Uterus (tissue), 4 donors: ENCODE results near the gene PAPPA2. TPM values are rescaled to one million over a fixed set of nuclear protein-coding genes. Genes with fewer than 3 reads are reported as not detected.

Experiments
- DNase-seq, 2 donors: peaks; one replicate each; pipeline ENCODE4 v3.0.0-alpha.2; 2019 to 2020
- H3K27ac ChIP-seq, 2 donors: fragments of 200-600 bp; sonication (generic); 1 replicate in 1 of 2; 2 replicates in 1 of 2; pipeline ENCODE4 v1.5.1; 2016 to 2018
- H3K27me3 ChIP-seq, 2 donors: fragments of 200-600 bp; sonication (generic); one replicate each; pipeline ENCODE4 v1.5.1; 2018 to 2019; ENCODE audit warnings: control low read depth in 1 of 2
- H3K36me3 ChIP-seq, 2 donors: fragments of 200-600 bp; sonication (generic); one replicate each; pipeline ENCODE4 v1.5.1; 2019; ENCODE audit warnings: control low read depth in 1 of 2
- H3K4me1 ChIP-seq, 2 donors: fragments of 200-600 bp; sonication (generic); one replicate each; pipeline ENCODE4 v1.5.1; 2018 to 2019; ENCODE audit warnings: control low read depth in 1 of 2
- H3K4me3 ChIP-seq, 2 donors: fragments of 200-600 bp; sonication (generic); 1 replicate in 1 of 2; 2 replicates in 1 of 2; pipeline ENCODE4 v1.5.1; 2018 to 2019; ENCODE audit warnings: mild to moderate bottlenecking in 1 of 2
- H3K9me3 ChIP-seq, 2 donors: fragments of 200-600 bp; sonication (generic); one replicate each; pipeline ENCODE4 v1.5.1; 2019; ENCODE audit warnings: control low read depth in 1 of 2
- CTCF ChIP-seq, 4 experiments: fragments of 200-600 bp in 2 of 4; fragments of 450-650 bp in 2 of 4; sonication (generic) in 2 of 4; IDR thresholded peaks; one replicate each; pipeline ENCODE4 v1.5.1; 2016 to 2019; ENCODE audit warnings: antibody characterized with exemption in 4 of 4, mild to moderate bottlenecking in 2 of 4, moderate library complexity in 1 of 4
- POLR2A ChIP-seq, 2 donors: fragments of 450-650 bp; IDR thresholded peaks; one replicate each; pipeline ENCODE4 v1.6.1; 2016; ENCODE audit warnings: antibody characterized with exemption in 2 of 2, mild to moderate bottlenecking in 1 of 2, moderate library complexity in 1 of 2
- intact Hi-C: fragments of 100-400 bp; cut with DNase I; formaldehyde crosslinking; loops from one replicate; pipeline ENCODE4 v1.15.1; 2023; ENCODE audit warnings: low total_unique reads
- total RNA-seq, 4 donors: library from RNA; depleted of rRNA in 3 of 4; stranded (reverse); fragments of >200 nt in 3 of 4; gene quantifications; one replicate each; pipeline versions ENCODE4 v1.1.0 to v1.2.4, GENCODE V29; 2014 to 2023
- donor health status: DM: yes; HTN: yes; CAD: no.

Gene PAPPA2
- total RNA-seq, 4 donors from 2014 or later, result 0.51 to 4.0 (median 0.73) TPM; not detected in 1

- TF ChIP-seq POLR2A (IDR thresholded peaks at IDR 0.05) (no peak), CTCF (IDR thresholded peaks at IDR 0.05) (no peak)
- intact Hi-C loops, result no loop called here
- no peak for DNase-seq
Observed at GRCh38 chr1:176847052-176847451, 384.1 kb downstream of the PAPPA2 start.

GRCh38 chr1:176849281-176849680 is 386.3 kb downstream of the PAPPA2 start:
- H3K36me3 ChIP-seq, result no peaks in the 10 kb centered on the region
- intact Hi-C loops, result no loop called here
- no peak overlapping the region for H3K27ac ChIP-seq
- no peak overlapping the region for H3K4me3 ChIP-seq
- no peak for TF ChIP-seq CTCF (IDR thresholded peaks at IDR 0.05)
- TF ChIP-seq POLR2A (IDR thresholded peaks at IDR 0.05), result no peak
- no peaks in the 10 kb centered on the region for H3K9me3 ChIP-seq
- DNase-seq, result no peak
- H3K27me3 ChIP-seq, result no peaks in the 10 kb centered on the region
- H3K4me1 ChIP-seq, result no peaks in the 10 kb centered on the region

More at GRCh38 chr1:176847052-176847451, 384.1 kb downstream of the PAPPA2 start:
- Histone ChIP-seq H3K27me3 (no peaks in the 10 kb centered on the region), H3K36me3 (no peaks in the 10 kb centered on the region), H3K9me3 (no peaks in the 10 kb centered on the region), H3K27ac (no peak overlapping the region), H3K4me3 (no peak overlapping the region), H3K4me1 (no peaks in the 10 kb centered on the region)

- no peak for DNase-seq
- Histone ChIP-seq H3K4me3 (no peak overlapping the region), H3K9me3 (no peaks in the 10 kb centered on the region), H3K4me1 (no peaks in the 10 kb centered on the region), H3K27me3 (no peaks in the 10 kb centered on the region), H3K27ac (no peak overlapping the region), H3K36me3 (no peaks in the 10 kb centered on the region)
- intact Hi-C loops, result no loop called here
- no peak for TF ChIP-seq CTCF (IDR thresholded peaks at IDR 0.05)
- TF ChIP-seq POLR2A (IDR thresholded peaks at IDR 0.05), result no peak
Observed at GRCh38 chr1:176850871-176851270, 387.9 kb downstream of the PAPPA2 start.

- intact Hi-C loops, result no loop called here
- Histone ChIP-seq H3K27me3 (no peaks in the 10 kb centered on the region), H3K4me3 (no peak overlapping the region), H3K27ac (no peak overlapping the region), H3K4me1 (no peaks in the 10 kb centered on the region), H3K36me3 (no peaks in the 10 kb centered on the region), H3K9me3 (no peaks in the 10 kb centered on the region)
- TF ChIP-seq CTCF (IDR thresholded peaks at IDR 0.05), result no peak
- TF ChIP-seq POLR2A (IDR thresholded peaks at IDR 0.05), result no peak
- DNase-seq, result no peak
Observed at GRCh38 chr1:176852124-176852523, 389.1 kb downstream of the PAPPA2 start.

GRCh38 chr1:176853503-176853902 is 390.5 kb downstream of the PAPPA2 start:
- no peak for DNase-seq
- intact Hi-C loops, result no loop called here
- H3K36me3 ChIP-seq, result no peaks in the 10 kb centered on the region
- no peak overlapping the region for H3K27ac ChIP-seq
- H3K27me3 ChIP-seq, result no peaks in the 10 kb centered on the region
- TF ChIP-seq POLR2A (IDR thresholded peaks at IDR 0.05) (no peak), CTCF (IDR thresholded peaks at IDR 0.05) (no peak)
- H3K9me3 ChIP-seq, result no peaks in the 10 kb centered on the region
- no peaks in the 10 kb centered on the region for H3K4me1 ChIP-seq
- no peak overlapping the region for H3K4me3 ChIP-seq
